Immature natural killer cell (primary cell): ENCODE data around the gene TAF15. TPM values are rescaled to one million over a fixed set of nuclear protein-coding genes. Genes with fewer than 3 reads are reported as not detected.
A peak's percentile ranks its signal among the peaks of the same experiment; 100 is the strongest.

ENCODE experiments used
- DNase-seq, 3 donors: peaks; one replicate each; pipeline ENCODE4 v3.0.0; 2022; ENCODE audit warnings: mixed read lengths in 1 of 3
- H3K27ac Mint-ChIP-seq, 6 donors: one replicate each; pipeline ENCODE4 v1.8.0; 2020; ENCODE audit warnings: mixed read lengths in 6 of 6, mild to moderate bottlenecking in 5 of 6, inconsistent platforms in 4 of 6, moderate library complexity in 3 of 6
- H3K27me3 Mint-ChIP-seq, 3 donors: one replicate each; pipeline ENCODE4 v1.8.0; 2020 to 2021; ENCODE audit warnings: low read depth in 3 of 3, mild to moderate bottlenecking in 3 of 3, mixed read lengths in 3 of 3, moderate library complexity in 3 of 3, inconsistent platforms in 1 of 3
- H3K36me3 Mint-ChIP-seq, 3 donors: one replicate each; pipeline ENCODE4 v1.8.0; 2020; ENCODE audit warnings: mixed read lengths in 3 of 3, inconsistent platforms in 2 of 3, mild to moderate bottlenecking in 2 of 3
- H3K4me1 Mint-ChIP-seq, 2 donors: one replicate each; pipeline ENCODE4 v1.8.0; 2020; ENCODE audit warnings: inconsistent platforms in 2 of 2, mild to moderate bottlenecking in 2 of 2, mixed read lengths in 2 of 2, moderate library complexity in 1 of 2
- H3K4me3 Mint-ChIP-seq, 5 donors: one replicate each; pipeline ENCODE4 v1.8.0; 2020; ENCODE audit warnings: mild to moderate bottlenecking in 5 of 5, mixed read lengths in 5 of 5, inconsistent platforms in 3 of 5, moderate library complexity in 3 of 5
- H3K9me3 Mint-ChIP-seq, 6 donors: one replicate each; pipeline ENCODE4 v1.8.0; 2020; ENCODE audit warnings: mild to moderate bottlenecking in 6 of 6, mixed read lengths in 6 of 6, inconsistent platforms in 4 of 6, moderate library complexity in 3 of 6
- polyA plus RNA-seq, 3 donors: library from polyadenylated mRNA; unstranded; fragments of 300-500 nt; fragmentation: Illumina TruSeq; gene quantifications; one replicate each; pipeline ENCODE4 v1.2.3, GENCODE V29; 2021

The TAF15 gene
- polyA plus RNA-seq, 3 donors from 2014 or later = 9.4 to 35.5 (median 10.3) TPM

DNA sequence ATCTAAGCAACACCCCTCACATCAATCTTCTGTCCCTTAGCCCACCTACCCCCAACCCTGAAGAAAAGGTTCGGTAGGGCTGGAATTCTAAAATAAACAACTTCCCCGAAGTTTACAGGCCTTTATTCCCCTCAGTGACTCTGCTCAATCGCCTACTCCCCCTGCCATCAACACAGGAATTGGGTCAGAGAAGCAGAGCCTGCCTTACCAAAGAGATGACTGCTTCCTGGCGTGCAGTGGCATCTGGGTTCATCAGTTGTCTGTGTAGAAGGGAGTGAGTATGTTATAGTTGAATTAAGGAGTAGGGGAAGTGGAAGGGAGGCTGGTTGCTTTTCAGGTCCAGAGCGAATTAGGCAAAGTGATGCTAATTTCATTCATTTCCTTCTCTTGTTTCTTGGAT is 46.7 kb downstream of the TAF15 start:
- no peak for DNase-seq
- H3K4me3 Mint-ChIP-seq = peak overlapping the region in 3 of 5 donors; percentile 26 to 40 (median 36)
- H3K4me1 Mint-ChIP-seq = peaks cover 48 to 65% of the 10 kb centered on the region in 2 donors
- H3K27me3 Mint-ChIP-seq = peaks cover 0 to 2% (median 0%) of the 10 kb centered on the region in 3 donors
- H3K36me3 Mint-ChIP-seq = peaks cover 18 to 46% (median 35%) of the 10 kb centered on the region in 3 donors
- peak overlapping the region; percentile 72 to 89 (median 82) for H3K27ac Mint-ChIP-seq
- peaks cover 0 to 2% (median 0%) of the 10 kb centered on the region in 6 donors for H3K9me3 Mint-ChIP-seq

- Mint-ChIP-seq H3K4me1 (peaks cover 42 to 64% of the 10 kb centered on the region in 2 donors), H3K9me3 (no peaks in the 10 kb centered on the region), H3K27me3 (peaks cover 0 to 2% (median 0%) of the 10 kb centered on the region in 3 donors), H3K36me3 (peaks cover 19 to 43% (median 36%) of the 10 kb centered on the region in 3 donors), H3K4me3 (no peak overlapping the region), H3K27ac (peak overlapping the region in 5 of 6 donors; percentile 4 to 76 (median 69))
- no peak for DNase-seq
Observed at GRCh38 chr17:35856603-35857002, 47.3 kb downstream of the TAF15 start.

DNA sequence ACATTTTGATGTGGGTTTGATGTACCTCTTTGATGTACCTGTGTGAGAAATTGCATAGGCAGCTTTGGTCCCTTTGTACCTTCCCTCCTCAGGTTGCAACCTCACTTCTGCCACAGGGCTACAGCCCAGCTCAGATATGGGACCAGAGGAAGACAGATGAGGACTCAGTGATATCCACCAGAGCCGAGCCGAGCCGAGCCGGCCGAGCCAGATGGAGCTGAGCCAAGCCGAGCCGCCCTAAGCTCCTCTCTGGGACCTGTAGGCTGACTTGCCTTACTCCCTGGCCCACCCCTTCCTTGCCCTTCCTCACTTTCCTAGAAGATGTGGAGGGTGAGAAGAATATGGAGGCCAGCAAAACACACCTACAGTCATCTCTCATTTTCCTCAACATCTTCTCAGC is 55.6 kb downstream of the TAF15 start:
- Mint-ChIP-seq H3K4me3 (no peak overlapping the region), H3K4me1 (peaks cover 26 to 57% of the 10 kb centered on the region in 2 donors), H3K36me3 (peaks cover 11 to 43% (median 34%) of the 10 kb centered on the region in 3 donors), H3K9me3 (no peaks in the 10 kb centered on the region), H3K27ac (peak overlapping the region in 1 of 6 donors; percentile 23), H3K27me3 (peaks cover 0 to 1% (median 0%) of the 10 kb centered on the region in 3 donors)
- DNase-seq = no peak

DNA sequence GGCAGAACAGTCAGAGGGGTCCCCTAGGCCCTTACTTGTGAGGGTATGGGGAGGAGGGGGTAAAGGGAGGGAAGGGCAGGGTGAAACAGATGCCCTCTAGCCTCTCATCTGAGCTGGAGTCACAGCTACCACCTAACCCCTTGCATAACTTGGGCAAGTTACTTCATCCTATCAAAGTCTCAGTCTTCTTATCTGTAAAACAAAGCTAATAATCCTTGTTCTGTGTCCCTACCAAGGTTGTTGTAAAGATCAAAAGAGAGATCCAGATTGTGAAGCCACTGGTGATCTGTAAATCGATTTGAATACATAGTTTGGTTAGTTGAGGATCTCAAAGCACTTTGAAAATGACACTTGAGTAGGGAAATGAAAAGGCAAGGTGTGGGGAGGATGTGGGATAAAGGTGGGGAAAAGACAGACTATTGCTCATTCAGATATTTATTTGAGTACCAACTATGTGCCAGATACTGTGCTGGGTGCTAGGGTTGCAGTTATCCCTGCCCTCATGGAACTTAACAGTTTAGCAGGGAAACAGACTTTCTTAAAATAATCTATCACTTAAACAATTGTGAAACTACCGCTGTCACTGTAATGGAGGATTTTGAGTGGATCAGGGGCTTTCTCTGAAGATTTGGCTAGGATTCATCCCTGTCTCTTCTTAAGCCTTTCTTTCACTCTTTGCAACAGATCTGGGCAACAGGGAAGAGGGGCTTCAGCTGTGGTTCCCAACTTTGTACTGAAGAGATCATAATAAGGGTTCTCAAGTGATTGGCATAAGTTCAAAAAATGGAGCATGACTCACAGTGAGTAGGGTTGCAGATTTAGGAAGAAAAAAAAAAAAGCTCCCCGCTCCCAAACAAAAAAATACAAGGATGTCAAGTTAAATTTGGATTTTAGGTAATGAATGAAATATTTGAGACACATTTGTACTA is 56.4 kb downstream of the TAF15 start:
- Mint-ChIP-seq H3K27ac (peak overlapping the region; percentile 2 to 77 (median 51)), H3K27me3 (peaks cover 0 to 1% (median 0%) of the 10 kb centered on the region in 3 donors), H3K4me3 (peak overlapping the region in 4 of 5 donors; percentile 8 to 36 (median 24)), H3K4me1 (peaks cover 27 to 61% of the 10 kb centered on the region in 2 donors), H3K36me3 (peaks cover 11 to 44% (median 34%) of the 10 kb centered on the region in 3 donors), H3K9me3 (no peaks in the 10 kb centered on the region)
- DNase-seq = no peak

- H3K27ac Mint-ChIP-seq = peak overlapping the region in 4 of 6 donors; percentile 2 to 74 (median 41)
- H3K27me3 Mint-ChIP-seq = peaks cover 0 to 3% (median 0%) of the 10 kb centered on the region in 3 donors
- H3K9me3 Mint-ChIP-seq = no peaks in the 10 kb centered on the region
- peaks cover 13 to 46% (median 30%) of the 10 kb centered on the region in 3 donors for H3K36me3 Mint-ChIP-seq
- peak overlapping the region in 1 of 5 donors; percentile 6 for H3K4me3 Mint-ChIP-seq
- no peak for DNase-seq
- peaks cover 35 to 62% of the 10 kb centered on the region in 2 donors for H3K4me1 Mint-ChIP-seq
Observed at GRCh38 chr17:35866341-35866950, 57.2 kb downstream of the TAF15 start.

GRCh38 chr17:35867574-35867973 is 58.3 kb downstream of the TAF15 start:
- peaks cover 15 to 43% (median 30%) of the 10 kb centered on the region in 3 donors for H3K36me3 Mint-ChIP-seq
- no peaks in the 10 kb centered on the region for H3K9me3 Mint-ChIP-seq
- no peak overlapping the region for H3K4me3 Mint-ChIP-seq
- no peak for DNase-seq
- H3K27me3 Mint-ChIP-seq = peaks cover 0 to 3% (median 0%) of the 10 kb centered on the region in 3 donors
- H3K4me1 Mint-ChIP-seq = peaks cover 44 to 67% of the 10 kb centered on the region in 2 donors
- H3K27ac Mint-ChIP-seq = peak overlapping the region in 5 of 6 donors; percentile 28 to 86 (median 58)

DNA sequence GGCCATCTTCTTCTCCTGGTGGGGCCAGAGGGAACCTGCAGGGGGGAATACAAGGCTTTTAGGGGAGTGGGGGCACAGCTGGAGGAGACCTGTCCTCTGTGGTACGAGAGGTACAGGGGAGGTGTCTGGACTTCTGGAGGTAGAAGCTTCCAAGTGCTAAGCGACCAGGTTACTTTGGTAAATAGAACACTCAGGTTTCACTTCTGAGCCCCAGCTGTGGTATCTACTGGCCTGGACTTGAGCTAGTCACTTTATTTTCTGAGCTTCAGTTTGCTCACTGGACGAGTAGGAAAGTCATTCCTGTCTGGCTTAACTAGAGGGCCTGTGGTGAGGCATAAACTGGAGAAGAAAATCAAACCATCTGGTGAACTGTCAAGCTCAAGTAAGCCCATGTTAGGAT is 59.5 kb downstream of the TAF15 start, which contains the start of gene HEATR9:
TSS of gene HEATR9 (minus strand) at position 155 of the 400 bp plus-strand sequence. CDS start at position 6, 149 bp downstream.
- peaks cover 0 to 3% (median 0%) of the 10 kb centered on the region in 3 donors for H3K27me3 Mint-ChIP-seq
- H3K27ac Mint-ChIP-seq = peak within 1 kb of the TSS; percentile 58 to 86 (median 76)
- H3K4me1 Mint-ChIP-seq = peaks cover 51 to 68% of the 10 kb centered on the region in 2 donors
- H3K4me3 Mint-ChIP-seq = no peak within 1 kb of the TSS
- H3K9me3 Mint-ChIP-seq = no peaks in the 10 kb centered on the region
- H3K36me3 Mint-ChIP-seq = peaks cover 21 to 41% (median 23%) of the 10 kb centered on the region in 3 donors
- no peak for DNase-seq

DNA sequence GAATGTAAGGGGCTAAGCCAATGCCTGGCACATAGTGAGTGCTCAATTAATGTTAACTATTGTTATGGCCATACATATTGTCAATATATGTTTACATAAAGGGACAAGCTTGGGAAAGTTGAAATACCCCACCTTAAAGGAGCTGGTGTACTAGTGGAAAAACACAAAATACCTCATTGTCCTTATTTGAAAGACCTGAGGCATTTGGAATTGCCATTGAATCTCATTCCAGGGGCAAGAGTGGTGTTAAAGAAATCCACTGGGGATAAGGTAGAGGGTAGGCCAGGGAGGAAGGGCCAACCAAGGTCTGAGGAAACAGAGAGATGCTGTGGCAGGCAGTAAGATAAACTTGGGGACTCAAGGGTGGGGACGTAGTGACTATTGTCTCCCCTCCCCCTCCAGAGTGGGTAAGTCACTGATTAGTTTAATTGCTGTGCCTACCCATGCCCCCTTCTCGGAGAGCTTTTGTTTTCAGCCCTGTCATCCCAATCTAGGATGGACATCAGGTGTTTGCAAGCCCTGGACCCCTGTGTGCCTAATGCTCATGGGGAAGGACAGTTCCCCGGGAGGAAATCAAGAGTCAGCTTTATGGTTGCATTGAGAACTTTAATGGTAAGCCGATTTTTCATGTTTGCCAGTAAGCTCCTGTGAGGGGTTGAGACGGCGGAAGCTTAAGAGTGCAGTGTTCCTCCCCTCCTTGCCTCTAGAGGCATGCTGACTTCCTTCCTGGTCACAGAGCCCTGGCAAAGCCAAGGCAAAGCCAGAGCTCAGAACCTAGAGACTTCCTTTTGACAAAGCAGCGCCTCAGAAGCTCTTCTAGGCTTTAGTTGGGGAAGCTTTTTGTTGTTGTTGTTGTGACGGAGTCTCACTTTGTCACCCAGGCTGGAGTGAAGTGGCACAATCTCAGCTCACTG is 61.9 kb downstream of the TAF15 start:
- peak in 2 of 3 donors; percentile 33 to 40 for DNase-seq
- H3K4me1 Mint-ChIP-seq = peaks cover 65 to 78% of the 10 kb centered on the region in 2 donors
- H3K9me3 Mint-ChIP-seq = no peaks in the 10 kb centered on the region
- H3K4me3 Mint-ChIP-seq = peak overlapping the region; percentile 3 to 64 (median 38)
- H3K27me3 Mint-ChIP-seq = peaks cover 0 to 3% (median 0%) of the 10 kb centered on the region in 3 donors
- H3K27ac Mint-ChIP-seq = peak overlapping the region; percentile 78 to 93 (median 90)
- H3K36me3 Mint-ChIP-seq = peaks cover 23 to 40% (median 35%) of the 10 kb centered on the region in 3 donors

GRCh38 chr17:35872196-35872980 is 63.1 kb downstream of the TAF15 start:
- no peak for DNase-seq
- H3K9me3 Mint-ChIP-seq = no peaks in the 10 kb centered on the region
- H3K4me1 Mint-ChIP-seq = peaks cover 70 to 83% of the 10 kb centered on the region in 2 donors
- H3K27me3 Mint-ChIP-seq = peaks cover 0 to 3% (median 2%) of the 10 kb centered on the region in 3 donors
- H3K27ac Mint-ChIP-seq = peak overlapping the region; percentile 72 to 90 (median 80)
- H3K4me3 Mint-ChIP-seq = peak overlapping the region; percentile 5 to 70 (median 38)
- H3K36me3 Mint-ChIP-seq = peaks cover 30 to 47% (median 45%) of the 10 kb centered on the region in 3 donors

GRCh38 chr17:35875072-35875799 is 66.0 kb downstream of the TAF15 start:
- no peaks in the 10 kb centered on the region for H3K9me3 Mint-ChIP-seq
- peaks cover 2 to 17% (median 11%) of the 10 kb centered on the region in 3 donors for H3K27me3 Mint-ChIP-seq
- peaks cover 80 to 91% of the 10 kb centered on the region in 2 donors for H3K4me1 Mint-ChIP-seq
- peak overlapping the region; percentile 87 to 97 (median 94) for H3K27ac Mint-ChIP-seq
- H3K4me3 Mint-ChIP-seq = peak overlapping the region; percentile 91 to 97 (median 96)
- DNase-seq = peak; percentile 37 to 54 (median 52)
- peaks cover 42 to 62% (median 60%) of the 10 kb centered on the region in 3 donors for H3K36me3 Mint-ChIP-seq

GRCh38 chr17:35875800-35876139 is 66.5 kb downstream of the TAF15 start:
- DNase-seq = no peak
- Mint-ChIP-seq H3K27me3 (peaks cover 2 to 17% (median 13%) of the 10 kb centered on the region in 3 donors), H3K4me1 (peaks cover 85 to 93% of the 10 kb centered on the region in 2 donors), H3K27ac (peak overlapping the region; percentile 87 to 97 (median 94)), H3K36me3 (peaks cover 42 to 61% (median 59%) of the 10 kb centered on the region in 3 donors), H3K9me3 (peaks cover 0 to under 1% (median 0%) of the 10 kb centered on the region in 6 donors), H3K4me3 (peak overlapping the region; percentile 91 to 97 (median 96))
